ENCODE results near the gene ASCC3.

- TF ChIP-seq, protein P1, sequence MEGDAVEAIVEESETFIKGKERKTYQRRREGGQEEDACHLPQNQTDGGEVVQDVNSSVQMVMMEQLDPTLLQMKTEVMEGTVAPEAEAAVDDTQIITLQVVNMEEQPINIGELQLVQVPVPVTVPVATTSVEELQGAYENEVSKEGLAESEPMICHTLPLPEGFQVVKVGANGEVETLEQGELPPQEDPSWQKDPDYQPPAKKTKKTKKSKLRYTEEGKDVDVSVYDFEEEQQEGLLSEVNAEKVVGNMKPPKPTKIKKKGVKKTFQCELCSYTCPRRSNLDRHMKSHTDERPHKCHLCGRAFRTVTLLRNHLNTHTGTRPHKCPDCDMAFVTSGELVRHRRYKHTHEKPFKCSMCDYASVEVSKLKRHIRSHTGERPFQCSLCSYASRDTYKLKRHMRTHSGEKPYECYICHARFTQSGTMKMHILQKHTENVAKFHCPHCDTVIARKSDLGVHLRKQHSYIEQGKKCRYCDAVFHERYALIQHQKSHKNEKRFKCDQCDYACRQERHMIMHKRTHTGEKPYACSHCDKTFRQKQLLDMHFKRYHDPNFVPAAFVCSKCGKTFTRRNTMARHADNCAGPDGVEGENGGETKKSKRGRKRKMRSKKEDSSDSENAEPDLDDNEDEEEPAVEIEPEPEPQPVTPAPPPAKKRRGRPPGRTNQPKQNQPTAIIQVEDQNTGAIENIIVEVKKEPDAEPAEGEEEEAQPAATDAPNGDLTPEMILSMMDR (IDR thresholded peaks at IDR 0.05; ENCODE audit: poor library complexity), result no peak
- no peak for TF ChIP-seq EZH2 (IDR thresholded peaks at IDR 0.05; ENCODE audit: borderline replicate concordance)
These were observed 15.6 kb downstream of the ASCC3 start for GRCh38 chr6:100865525-100865924.

All from hepatocyte (in vitro differentiated cells).